ENCODE measurements around the gene DKK3.
A peak's percentile ranks its signal among the peaks of the same experiment; 100 is the strongest.

The DKK3 gene

DNA sequence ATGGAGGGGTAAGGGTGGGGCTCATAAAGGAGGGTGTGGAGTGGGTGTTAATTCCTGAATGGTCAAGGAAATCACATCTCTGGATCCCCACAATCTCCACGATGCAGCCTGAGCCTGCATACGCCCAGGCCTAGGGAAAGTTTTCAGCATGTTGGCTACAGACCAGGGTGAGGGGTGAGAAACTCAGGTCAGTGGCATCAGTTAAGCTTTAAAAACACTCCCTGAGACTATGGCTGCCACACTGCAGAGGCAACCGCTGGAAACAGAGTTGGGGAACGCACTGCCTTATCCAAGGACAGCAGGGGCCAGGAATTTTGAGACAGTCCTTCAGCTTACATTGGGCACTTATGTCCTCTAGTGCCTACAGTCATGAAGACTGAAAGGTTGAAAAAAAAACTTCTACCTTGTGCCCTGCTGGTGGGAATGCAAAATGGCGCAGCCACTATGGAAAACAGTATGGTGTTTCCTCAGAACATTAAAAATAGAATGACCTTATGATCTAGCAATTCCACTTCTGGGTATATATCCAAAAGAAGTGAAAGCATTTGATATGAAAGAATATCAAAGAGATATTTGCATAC, 19.7 kb downstream of the DKK3 start:
- TF ChIP-seq, protein P1, sequence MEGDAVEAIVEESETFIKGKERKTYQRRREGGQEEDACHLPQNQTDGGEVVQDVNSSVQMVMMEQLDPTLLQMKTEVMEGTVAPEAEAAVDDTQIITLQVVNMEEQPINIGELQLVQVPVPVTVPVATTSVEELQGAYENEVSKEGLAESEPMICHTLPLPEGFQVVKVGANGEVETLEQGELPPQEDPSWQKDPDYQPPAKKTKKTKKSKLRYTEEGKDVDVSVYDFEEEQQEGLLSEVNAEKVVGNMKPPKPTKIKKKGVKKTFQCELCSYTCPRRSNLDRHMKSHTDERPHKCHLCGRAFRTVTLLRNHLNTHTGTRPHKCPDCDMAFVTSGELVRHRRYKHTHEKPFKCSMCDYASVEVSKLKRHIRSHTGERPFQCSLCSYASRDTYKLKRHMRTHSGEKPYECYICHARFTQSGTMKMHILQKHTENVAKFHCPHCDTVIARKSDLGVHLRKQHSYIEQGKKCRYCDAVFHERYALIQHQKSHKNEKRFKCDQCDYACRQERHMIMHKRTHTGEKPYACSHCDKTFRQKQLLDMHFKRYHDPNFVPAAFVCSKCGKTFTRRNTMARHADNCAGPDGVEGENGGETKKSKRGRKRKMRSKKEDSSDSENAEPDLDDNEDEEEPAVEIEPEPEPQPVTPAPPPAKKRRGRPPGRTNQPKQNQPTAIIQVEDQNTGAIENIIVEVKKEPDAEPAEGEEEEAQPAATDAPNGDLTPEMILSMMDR (IDR thresholded peaks at IDR 0.05; ENCODE audit: control insufficient read depth, insufficient read depth, low read depth, low read length, missing control alignments), result peak; percentile 13
- DNase-seq (ENCODE audit: low read depth), result no peak
- H3K4me3 ChIP-seq (ENCODE audit: control insufficient read depth, low read depth, low read length), result no peak overlapping the region

- no peak for DNase-seq (ENCODE audit: low read depth)
- H3K4me3 ChIP-seq (ENCODE audit: control insufficient read depth, low read depth, low read length), result no peak overlapping the region
- TF ChIP-seq, protein P1 (IDR thresholded peaks at IDR 0.05; ENCODE audit: control insufficient read depth, insufficient read depth, low read depth, low read length, missing control alignments), result no peak
Measured at GRCh38 chr11:11988099-11988651, 20.3 kb downstream of the DKK3 start.

GRCh38 chr11:11987503-11988022, 20.9 kb downstream of the DKK3 start:
- TF ChIP-seq, protein P1 (IDR thresholded peaks at IDR 0.05; ENCODE audit: control insufficient read depth, insufficient read depth, low read depth, low read length, missing control alignments), result peak; percentile 52
- no peak overlapping the region for H3K4me3 ChIP-seq (ENCODE audit: control insufficient read depth, low read depth, low read length)
- DNase-seq (ENCODE audit: low read depth), result no peak

GRCh38 chr11:11985954-11986949, 22.2 kb downstream of the DKK3 start:
- no peak for DNase-seq (ENCODE audit: low read depth)
- TF ChIP-seq, protein P1 (IDR thresholded peaks at IDR 0.05; ENCODE audit: control insufficient read depth, insufficient read depth, low read depth, low read length, missing control alignments), result no peak
- H3K4me3 ChIP-seq (ENCODE audit: control insufficient read depth, low read depth, low read length), result no peak overlapping the region

GRCh38 chr11:11985016-11985715, 23.3 kb downstream of the DKK3 start:
- TF ChIP-seq, protein P1 (IDR thresholded peaks at IDR 0.05; ENCODE audit: control insufficient read depth, insufficient read depth, low read depth, low read length, missing control alignments), result no peak
- no peak overlapping the region for H3K4me3 ChIP-seq (ENCODE audit: control insufficient read depth, low read depth, low read length)
- DNase-seq (ENCODE audit: low read depth), result no peak

GRCh38 chr11:11984563-11984962, 23.9 kb downstream of the DKK3 start:
- no peak for DNase-seq (ENCODE audit: low read depth)
- TF ChIP-seq, protein P1 (IDR thresholded peaks at IDR 0.05; ENCODE audit: control insufficient read depth, insufficient read depth, low read depth, low read length, missing control alignments), result no peak
- no peak overlapping the region for H3K4me3 ChIP-seq (ENCODE audit: control insufficient read depth, low read depth, low read length)
